PC-9 (cell line): Measurements from ENCODE around the gene RNU7-1.

Source experiments
- EZH2 ChIP-seq: fragments of 200-600 bp; sonication (generic); IDR thresholded peaks from 2 replicates; pipeline ENCODE4 v1.8.0; 2017; ENCODE audit warnings: antibody characterized with exemption, low read depth
- TF ChIP-seq, protein P1 (sequence below): fragments of 200-600 bp; sonication (generic); conservative IDR thresholded peaks from 2 replicates; pipeline ENCODE4 v1.6.1; 2017; ENCODE audit warnings: mixed run types, antibody characterized with exemption, mild to moderate bottlenecking, moderate library complexity

DNA sequence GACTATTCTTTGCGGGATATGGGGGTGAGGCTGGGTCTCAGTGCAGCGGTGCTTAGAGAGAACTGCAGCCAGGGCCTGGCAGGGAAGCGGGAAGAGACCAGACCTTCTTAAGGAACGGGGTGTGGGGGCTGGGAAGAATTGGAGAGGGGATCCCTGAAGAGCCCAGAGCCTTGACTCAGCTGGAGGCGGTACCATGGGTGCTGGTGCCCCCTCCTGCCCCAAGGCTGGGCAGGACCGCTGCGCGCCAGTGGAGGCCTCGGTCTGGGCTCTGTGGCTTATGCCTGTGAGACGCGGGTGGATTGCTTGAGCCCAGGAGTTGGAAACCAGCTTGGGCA is 1.3 kb upstream of the RNU7-1 start:
- TF ChIP-seq, protein P1, sequence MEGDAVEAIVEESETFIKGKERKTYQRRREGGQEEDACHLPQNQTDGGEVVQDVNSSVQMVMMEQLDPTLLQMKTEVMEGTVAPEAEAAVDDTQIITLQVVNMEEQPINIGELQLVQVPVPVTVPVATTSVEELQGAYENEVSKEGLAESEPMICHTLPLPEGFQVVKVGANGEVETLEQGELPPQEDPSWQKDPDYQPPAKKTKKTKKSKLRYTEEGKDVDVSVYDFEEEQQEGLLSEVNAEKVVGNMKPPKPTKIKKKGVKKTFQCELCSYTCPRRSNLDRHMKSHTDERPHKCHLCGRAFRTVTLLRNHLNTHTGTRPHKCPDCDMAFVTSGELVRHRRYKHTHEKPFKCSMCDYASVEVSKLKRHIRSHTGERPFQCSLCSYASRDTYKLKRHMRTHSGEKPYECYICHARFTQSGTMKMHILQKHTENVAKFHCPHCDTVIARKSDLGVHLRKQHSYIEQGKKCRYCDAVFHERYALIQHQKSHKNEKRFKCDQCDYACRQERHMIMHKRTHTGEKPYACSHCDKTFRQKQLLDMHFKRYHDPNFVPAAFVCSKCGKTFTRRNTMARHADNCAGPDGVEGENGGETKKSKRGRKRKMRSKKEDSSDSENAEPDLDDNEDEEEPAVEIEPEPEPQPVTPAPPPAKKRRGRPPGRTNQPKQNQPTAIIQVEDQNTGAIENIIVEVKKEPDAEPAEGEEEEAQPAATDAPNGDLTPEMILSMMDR, result no peak
- no peak for TF ChIP-seq EZH2
